Neural progenitor cell (in vitro differentiated cells): ENCODE results near the gene ENOX2.

Source experiments
- EZH2phosphoT487 ChIP-seq: fragments of 200-600 bp; sonication (generic); IDR thresholded peaks from 2 replicates; pipeline ENCODE4 v1.6.1; 2017; ENCODE audit warnings: antibody characterized with exemption
- TF ChIP-seq, protein P1 (sequence below): fragments of 200-600 bp; sonication (generic); IDR thresholded peaks from 2 replicates; pipeline ENCODE4 v1.5.1; 2017; ENCODE audit warnings: antibody characterized with exemption, mild to moderate bottlenecking

GRCh38 chrX:130682990-130683389 lies 220.0 kb downstream of the ENOX2 start:
- TF ChIP-seq, protein P1, sequence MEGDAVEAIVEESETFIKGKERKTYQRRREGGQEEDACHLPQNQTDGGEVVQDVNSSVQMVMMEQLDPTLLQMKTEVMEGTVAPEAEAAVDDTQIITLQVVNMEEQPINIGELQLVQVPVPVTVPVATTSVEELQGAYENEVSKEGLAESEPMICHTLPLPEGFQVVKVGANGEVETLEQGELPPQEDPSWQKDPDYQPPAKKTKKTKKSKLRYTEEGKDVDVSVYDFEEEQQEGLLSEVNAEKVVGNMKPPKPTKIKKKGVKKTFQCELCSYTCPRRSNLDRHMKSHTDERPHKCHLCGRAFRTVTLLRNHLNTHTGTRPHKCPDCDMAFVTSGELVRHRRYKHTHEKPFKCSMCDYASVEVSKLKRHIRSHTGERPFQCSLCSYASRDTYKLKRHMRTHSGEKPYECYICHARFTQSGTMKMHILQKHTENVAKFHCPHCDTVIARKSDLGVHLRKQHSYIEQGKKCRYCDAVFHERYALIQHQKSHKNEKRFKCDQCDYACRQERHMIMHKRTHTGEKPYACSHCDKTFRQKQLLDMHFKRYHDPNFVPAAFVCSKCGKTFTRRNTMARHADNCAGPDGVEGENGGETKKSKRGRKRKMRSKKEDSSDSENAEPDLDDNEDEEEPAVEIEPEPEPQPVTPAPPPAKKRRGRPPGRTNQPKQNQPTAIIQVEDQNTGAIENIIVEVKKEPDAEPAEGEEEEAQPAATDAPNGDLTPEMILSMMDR: no peak
- no peak for TF ChIP-seq EZH2phosphoT487
